GM03348 (cell line): Measurements from ENCODE around the gene ELK1.
"Not testable (repeated sequence)": the region's sequence is repeated elsewhere in the genome, so short reads cannot be mapped to it uniquely, and the experiment has no call there.

Source experiments
- DNase-seq: peaks from one replicate; pipeline ENCODE4 v3.0.0; 2012; ENCODE audit warnings: low spot score

ELK1 gene

GRCh38 chrX:47650164-47651042, at the start of gene ELK1:
Gene ELK1, minus strand, starts transcription at chrX:47650563. Its CDS starts 9,122 bp downstream, at chrX:47641441.
- DNase-seq = peak; percentile 94

- no peak for DNase-seq
These were observed 46.8 kb upstream of the ELK1 start for GRCh38 chrX:47697181-47697580.

- peak; percentile 7 for DNase-seq
These were observed 39.8 kb upstream of the ELK1 start for GRCh38 chrX:47690175-47690574.

GRCh38 chrX:47687263-47687662, 36.9 kb upstream of the ELK1 start:
- no peak for DNase-seq

GRCh38 chrX:47683829-47684205, 33.5 kb upstream of the ELK1 start:
- DNase-seq = no peak

- no peak for DNase-seq
These were observed 32.9 kb upstream of the ELK1 start for GRCh38 chrX:47683184-47683828.

- not testable (repeated sequence) for DNase-seq
These were observed 25.8 kb upstream of the ELK1 start for GRCh38 chrX:47675959-47676859.

- DNase-seq = no peak
These were observed 24.4 kb upstream of the ELK1 start for GRCh38 chrX:47674776-47675175.

- DNase-seq = not testable (repeated sequence)
These were observed 15.4 kb upstream of the ELK1 start for GRCh38 chrX:47665797-47666196.

- no peak for DNase-seq
These were observed 14.4 kb upstream of the ELK1 start for GRCh38 chrX:47664737-47665136.

GRCh38 chrX:47662144-47662657, 11.8 kb upstream of the ELK1 start:
- peak; percentile 44 for DNase-seq

GRCh38 chrX:47661539-47661938, 11.2 kb upstream of the ELK1 start:
- no peak for DNase-seq

GRCh38 chrX:47659421-47659726, 9.0 kb upstream of the ELK1 start:
- DNase-seq = no peak

GRCh38 chrX:47658684-47659420, 8.5 kb upstream of the ELK1 start, which contains the start of gene UXT:
Gene UXT, minus strand, starts transcription at chrX:47659180. Its CDS starts 253 bp downstream, at chrX:47658927.
- DNase-seq = peak; percentile 86

GRCh38 chrX:47658301-47658683, 7.9 kb upstream of the ELK1 start:
- no peak for DNase-seq

- no peak for DNase-seq
These were observed 911 bp upstream of the ELK1 start for GRCh38 chrX:47651043-47651905.

GRCh38 chrX:47649781-47650163, 591 bp downstream of the ELK1 start:
- DNase-seq = no peak

- no peak for DNase-seq
These were observed 1.1 kb downstream of the ELK1 start for GRCh38 chrX:47649271-47649670.

- DNase-seq = no peak
These were observed 2.0 kb downstream of the ELK1 start for GRCh38 chrX:47648376-47648775.

GRCh38 chrX:47646636-47647035, 3.7 kb downstream of the ELK1 start:
- DNase-seq = no peak

- DNase-seq = no peak
These were observed 4.8 kb downstream of the ELK1 start for GRCh38 chrX:47645530-47645929.
